ENCODE data around the gene PROX2.
A peak's percentile ranks its signal among the peaks of the same experiment; 100 is the strongest.

Gene PROX2

DNA sequence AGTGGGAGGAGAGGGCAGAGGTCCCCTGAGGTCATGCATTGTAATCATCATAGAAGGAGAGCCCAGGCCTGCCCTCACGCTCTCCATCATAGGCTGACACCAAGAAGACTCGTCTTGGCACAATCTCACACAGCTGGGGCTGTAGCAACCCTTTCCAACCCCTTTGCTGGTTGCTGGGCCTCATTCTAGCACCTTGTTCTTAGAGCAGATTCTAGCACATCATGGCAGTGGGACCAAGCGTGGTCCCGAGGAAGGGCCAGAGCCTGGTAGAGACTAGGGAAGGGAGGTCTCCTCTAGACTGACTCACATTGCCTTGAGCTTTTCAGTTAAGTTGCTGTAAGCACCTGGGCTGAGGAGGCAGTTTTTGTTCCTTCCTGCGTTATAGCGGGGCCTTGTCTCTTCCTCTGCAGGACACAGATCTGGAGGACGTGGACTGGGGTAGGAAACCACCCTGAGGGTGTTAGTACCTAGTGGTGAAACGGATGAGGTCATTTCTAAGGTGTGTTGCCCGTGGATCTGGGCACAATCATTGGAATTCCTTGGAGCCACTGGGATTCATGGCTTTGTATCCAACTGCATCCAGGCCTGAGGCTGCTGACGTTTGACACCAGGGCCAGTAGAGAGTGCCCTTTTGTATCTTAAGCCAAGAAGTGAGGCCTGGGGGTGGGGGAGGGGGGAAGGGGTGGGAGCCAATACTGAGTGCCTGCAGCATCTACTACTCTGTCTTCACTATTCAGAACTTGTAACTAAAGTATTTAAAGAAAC lies 27.2 kb upstream of the PROX2 start:
- FAIRE-seq, result peak; percentile 67
- no peak for DNase-seq (ENCODE audit: insufficient read length, low spot score)
- TF ChIP-seq TAF1 (IDR thresholded peaks at IDR 0.05; ENCODE audit: low read depth, low read length) (no peak), PAX5 (IDR thresholded peaks at IDR 0.05; ENCODE audit: insufficient read depth, low read length, severe bottlenecking) (no peak), POLR2AphosphoS5 (IDR thresholded peaks at IDR 0.05; ENCODE audit: low read depth, low read length) (no peak), SPI1 (IDR thresholded peaks at IDR 0.05; ENCODE audit: low read depth, low read length) (no peak), POLR2A (IDR thresholded peaks at IDR 0.05; ENCODE audit: low read depth, low read length) (no peak), POU2F2 (IDR thresholded peaks at IDR 0.05; ENCODE audit: low read depth, low read length) (no peak)

DNA sequence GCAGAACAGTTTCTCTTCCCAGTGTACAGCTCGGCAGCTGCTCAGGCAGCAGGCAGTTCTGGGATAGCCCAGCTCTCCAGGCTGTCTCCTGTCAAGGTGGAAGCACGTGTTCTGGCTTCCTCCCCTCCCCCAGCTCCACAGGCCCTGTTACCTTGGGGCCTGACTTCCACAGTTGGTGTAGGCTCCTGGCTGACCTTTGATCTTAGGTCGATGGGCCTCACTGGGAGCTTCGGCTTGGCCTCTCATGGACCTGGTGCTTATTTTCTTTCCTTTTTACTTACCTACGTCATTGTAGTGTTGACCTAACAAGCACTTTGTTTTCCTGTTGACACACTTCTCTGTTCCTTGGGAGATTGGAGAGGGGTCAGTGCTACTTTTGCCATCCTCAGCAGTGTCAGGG lies 22.7 kb upstream of the PROX2 start:
- FAIRE-seq, result no peak
- DNase-seq (ENCODE audit: insufficient read length, low spot score), result no peak
- TF ChIP-seq POLR2A (IDR thresholded peaks at IDR 0.05; ENCODE audit: low read depth, low read length), result no peak
- no peak for TF ChIP-seq TAF1 (IDR thresholded peaks at IDR 0.05; ENCODE audit: low read depth, low read length)

GRCh38 chr14:74898083-74898482 lies 22.1 kb upstream of the PROX2 start:
- TF ChIP-seq SPI1 (IDR thresholded peaks at IDR 0.05; ENCODE audit: low read depth, low read length), result no peak
- no peak for TF ChIP-seq POLR2A (IDR thresholded peaks at IDR 0.05; ENCODE audit: low read depth, low read length)
- no peak for TF ChIP-seq PAX5 (IDR thresholded peaks at IDR 0.05; ENCODE audit: insufficient read depth, low read length, severe bottlenecking)
- no peak for TF ChIP-seq POLR2AphosphoS5 (IDR thresholded peaks at IDR 0.05; ENCODE audit: low read depth, low read length)
- TF ChIP-seq POU2F2 (IDR thresholded peaks at IDR 0.05; ENCODE audit: low read depth, low read length), result no peak
- no peak for TF ChIP-seq TAF1 (IDR thresholded peaks at IDR 0.05; ENCODE audit: low read depth, low read length)
- no peak for DNase-seq (ENCODE audit: insufficient read length, low spot score)
- FAIRE-seq, result no peak

- no peak for FAIRE-seq
- DNase-seq (ENCODE audit: insufficient read length, low spot score), result no peak
- TF ChIP-seq SPI1 (IDR thresholded peaks at IDR 0.05; ENCODE audit: low read depth, low read length), result no peak
- TF ChIP-seq PAX5 (IDR thresholded peaks at IDR 0.05; ENCODE audit: insufficient read depth, low read length, severe bottlenecking), result no peak
Measured at GRCh38 chr14:74897642-74898041, 21.7 kb upstream of the PROX2 start.

GRCh38 chr14:74896400-74896799 lies 20.5 kb upstream of the PROX2 start:
- DNase-seq (ENCODE audit: insufficient read length, low spot score) (no peak), FAIRE-seq (no peak)
- TF ChIP-seq POU2F2 (IDR thresholded peaks at IDR 0.05; ENCODE audit: low read depth, low read length), result no peak
- no peak for TF ChIP-seq PAX5 (IDR thresholded peaks at IDR 0.05; ENCODE audit: insufficient read depth, low read length, severe bottlenecking)
- no peak for TF ChIP-seq POLR2A (IDR thresholded peaks at IDR 0.05; ENCODE audit: low read depth, low read length)
- no peak for TF ChIP-seq POLR2AphosphoS5 (IDR thresholded peaks at IDR 0.05; ENCODE audit: low read depth, low read length)
- TF ChIP-seq TAF1 (IDR thresholded peaks at IDR 0.05; ENCODE audit: low read depth, low read length), result no peak
- no peak for TF ChIP-seq SPI1 (IDR thresholded peaks at IDR 0.05; ENCODE audit: low read depth, low read length)

DNA sequence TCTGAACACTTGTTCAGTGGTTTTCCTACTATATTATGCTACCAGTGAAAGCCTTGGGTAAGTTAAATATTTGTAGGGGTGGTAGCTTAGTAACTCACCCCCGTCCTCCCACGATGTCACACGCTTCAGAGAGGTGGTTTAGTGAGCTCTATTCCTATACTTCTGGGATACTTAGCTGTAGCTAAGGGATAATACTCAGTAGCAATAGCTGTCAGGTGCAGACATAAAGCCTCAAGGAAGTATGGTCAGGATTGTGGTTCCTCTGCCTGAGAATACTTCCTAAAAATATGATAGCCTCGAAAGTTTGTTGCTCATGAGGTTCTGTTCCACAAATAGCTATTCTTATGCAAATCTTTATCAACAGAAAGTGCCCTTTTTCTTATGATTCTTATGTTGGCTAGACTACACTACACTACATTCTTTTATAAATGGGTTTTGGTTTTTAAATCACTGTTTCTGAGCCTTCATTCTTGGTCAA lies 17.7 kb upstream of the PROX2 start:
- FAIRE-seq, result no peak
- TF ChIP-seq SPI1 (IDR thresholded peaks at IDR 0.05; ENCODE audit: low read depth, low read length) (no peak), POU2F2 (IDR thresholded peaks at IDR 0.05; ENCODE audit: low read depth, low read length) (no peak), PAX5 (IDR thresholded peaks at IDR 0.05; ENCODE audit: insufficient read depth, low read length, severe bottlenecking) (no peak), POLR2A (IDR thresholded peaks at IDR 0.05; ENCODE audit: low read depth, low read length) (no peak), TAF1 (IDR thresholded peaks at IDR 0.05; ENCODE audit: low read depth, low read length) (no peak), POLR2AphosphoS5 (IDR thresholded peaks at IDR 0.05; ENCODE audit: low read depth, low read length) (no peak)
- DNase-seq (ENCODE audit: insufficient read length, low spot score), result no peak

DNA sequence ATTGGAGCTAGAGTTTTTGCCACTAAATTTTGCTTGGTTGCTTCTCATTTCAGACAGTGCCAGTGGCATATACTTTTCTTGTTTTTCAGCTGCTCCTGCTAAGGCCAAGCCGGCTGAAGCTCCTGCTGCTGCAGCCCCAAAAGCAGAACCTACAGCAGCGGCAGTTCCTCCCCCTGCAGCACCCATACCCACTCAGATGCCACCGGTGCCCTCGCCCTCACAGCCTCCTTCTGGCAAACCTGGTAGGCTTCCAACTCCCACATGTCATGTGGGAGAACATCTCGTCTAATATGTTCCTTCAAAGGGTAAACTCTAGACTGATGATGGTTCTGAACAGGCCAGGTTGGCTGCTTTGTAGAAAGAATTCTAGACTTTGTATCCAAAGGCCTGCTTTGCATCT lies 16.8 kb upstream of the PROX2 start:
- FAIRE-seq (no peak), DNase-seq (ENCODE audit: insufficient read length, low spot score) (no peak)
- TF ChIP-seq POU2F2 (IDR thresholded peaks at IDR 0.05; ENCODE audit: low read depth, low read length) (no peak), TAF1 (IDR thresholded peaks at IDR 0.05; ENCODE audit: low read depth, low read length) (no peak), PAX5 (IDR thresholded peaks at IDR 0.05; ENCODE audit: insufficient read depth, low read length, severe bottlenecking) (no peak), SPI1 (IDR thresholded peaks at IDR 0.05; ENCODE audit: low read depth, low read length) (0 out of 2 replicates have a peak, but pooled peaks have one; percentile 13), POLR2AphosphoS5 (IDR thresholded peaks at IDR 0.05; ENCODE audit: low read depth, low read length) (no peak), POLR2A (IDR thresholded peaks at IDR 0.05; ENCODE audit: low read depth, low read length) (no peak)

DNA sequence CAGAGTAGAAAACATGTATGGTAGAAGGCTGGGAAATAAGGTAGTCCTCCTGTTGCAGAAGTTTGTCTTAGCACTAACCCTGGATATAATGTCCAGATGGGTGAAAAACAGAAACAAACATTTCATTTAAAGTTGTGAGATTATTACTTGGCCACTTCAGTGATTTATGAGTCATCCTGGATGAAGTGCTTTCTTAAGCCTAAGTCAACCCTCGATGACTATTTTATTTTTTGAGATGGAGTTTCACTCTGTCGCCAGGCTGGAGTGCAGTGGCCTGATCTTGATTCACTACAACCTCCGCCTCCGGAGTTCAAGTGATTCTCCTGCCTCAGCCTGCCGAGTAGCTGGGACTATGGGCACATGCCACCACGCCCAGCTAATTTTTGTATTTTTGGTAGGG lies 15.9 kb upstream of the PROX2 start:
- no peak for TF ChIP-seq POLR2A (IDR thresholded peaks at IDR 0.05; ENCODE audit: low read depth, low read length)
- TF ChIP-seq SPI1 (IDR thresholded peaks at IDR 0.05; ENCODE audit: low read depth, low read length), result no peak
- no peak for TF ChIP-seq PAX5 (IDR thresholded peaks at IDR 0.05; ENCODE audit: insufficient read depth, low read length, severe bottlenecking)
- no peak for TF ChIP-seq TAF1 (IDR thresholded peaks at IDR 0.05; ENCODE audit: low read depth, low read length)
- no peak for TF ChIP-seq POLR2AphosphoS5 (IDR thresholded peaks at IDR 0.05; ENCODE audit: low read depth, low read length)
- TF ChIP-seq POU2F2 (IDR thresholded peaks at IDR 0.05; ENCODE audit: low read depth, low read length), result no peak
- no peak for DNase-seq (ENCODE audit: insufficient read length, low spot score)
- peak; percentile 35 for FAIRE-seq

GRCh38 chr14:74890262-74890661 lies 14.3 kb upstream of the PROX2 start:
- TF ChIP-seq SPI1 (IDR thresholded peaks at IDR 0.05; ENCODE audit: low read depth, low read length), result no peak
- TF ChIP-seq PAX5 (IDR thresholded peaks at IDR 0.05; ENCODE audit: insufficient read depth, low read length, severe bottlenecking), result no peak
- no peak for TF ChIP-seq POLR2A (IDR thresholded peaks at IDR 0.05; ENCODE audit: low read depth, low read length)
- no peak for TF ChIP-seq POLR2AphosphoS5 (IDR thresholded peaks at IDR 0.05; ENCODE audit: low read depth, low read length)
- TF ChIP-seq TAF1 (IDR thresholded peaks at IDR 0.05; ENCODE audit: low read depth, low read length), result no peak
- no peak for TF ChIP-seq POU2F2 (IDR thresholded peaks at IDR 0.05; ENCODE audit: low read depth, low read length)
- FAIRE-seq (no peak), DNase-seq (ENCODE audit: insufficient read length, low spot score) (no peak)

Measured in GM12891 (cell line).